Measurements from ENCODE around the gene TRIM2. TPM values are rescaled to one million over a fixed set of nuclear protein-coding genes. Genes with fewer than 3 reads are reported as not detected.

The TRIM2 gene
- total and polyA plus RNA-seq, 7 donors: 1.3 to 7.1 (median 3.9) TPM

DNA sequence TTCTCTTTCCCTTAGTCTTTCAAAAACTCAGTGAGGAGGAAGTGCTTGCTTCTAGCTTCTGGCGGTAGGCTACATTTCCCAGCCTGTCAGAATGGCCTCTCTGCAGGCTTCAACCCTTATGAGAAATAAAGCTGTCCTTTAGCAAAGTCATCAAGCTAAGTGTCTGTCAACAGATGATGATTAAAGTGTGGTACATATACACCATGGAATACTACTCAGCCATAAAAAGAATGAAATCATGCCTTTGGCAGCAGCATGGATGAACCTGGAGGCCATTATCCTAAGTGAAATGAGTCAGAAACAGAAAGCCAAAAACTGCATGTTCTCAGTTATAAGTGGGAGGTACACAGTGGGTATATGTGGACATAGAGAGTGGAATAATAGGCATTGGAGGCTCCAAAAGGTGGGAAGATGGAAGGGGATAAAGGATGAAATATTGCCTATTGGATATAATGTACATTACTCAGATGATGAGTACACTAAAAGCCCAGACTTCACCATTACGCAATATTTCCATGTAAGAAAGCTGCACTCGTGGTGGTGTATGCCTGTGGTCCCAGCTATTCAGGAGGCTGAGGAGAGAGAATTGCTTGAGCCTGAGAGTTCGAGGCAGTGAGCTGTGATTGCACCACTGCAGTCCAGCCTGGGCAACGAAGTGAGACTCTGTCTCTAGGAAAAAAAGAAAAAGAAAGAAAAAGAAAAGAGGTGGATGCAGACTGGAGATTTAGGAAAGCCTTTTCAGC is 7.9 kb downstream of the TRIM2 start:
- H3K9me3 ChIP-seq: no peaks in the 10 kb centered on the region
- intact Hi-C loops (cut with DNase I): no loop called here
- ATAC-seq: no peak
- no peak overlapping the region for H3K4me3 ChIP-seq
- H3K4me1 ChIP-seq: no peaks in the 10 kb centered on the region
- no peak for DNase-seq
- WGBS, 3 donors: 81 to 90% (median 84%) methylated on average over 5 of the region's 5 CpGs
- H3K27ac ChIP-seq: no peak overlapping the region
- peaks cover 0 to 3% (median 0%) of the 10 kb centered on the region in 3 donors for H3K27me3 ChIP-seq (ENCODE audit: insufficient read depth in 3 of 3, low read length in 2 of 3)
- TF ChIP-seq, protein P1, sequence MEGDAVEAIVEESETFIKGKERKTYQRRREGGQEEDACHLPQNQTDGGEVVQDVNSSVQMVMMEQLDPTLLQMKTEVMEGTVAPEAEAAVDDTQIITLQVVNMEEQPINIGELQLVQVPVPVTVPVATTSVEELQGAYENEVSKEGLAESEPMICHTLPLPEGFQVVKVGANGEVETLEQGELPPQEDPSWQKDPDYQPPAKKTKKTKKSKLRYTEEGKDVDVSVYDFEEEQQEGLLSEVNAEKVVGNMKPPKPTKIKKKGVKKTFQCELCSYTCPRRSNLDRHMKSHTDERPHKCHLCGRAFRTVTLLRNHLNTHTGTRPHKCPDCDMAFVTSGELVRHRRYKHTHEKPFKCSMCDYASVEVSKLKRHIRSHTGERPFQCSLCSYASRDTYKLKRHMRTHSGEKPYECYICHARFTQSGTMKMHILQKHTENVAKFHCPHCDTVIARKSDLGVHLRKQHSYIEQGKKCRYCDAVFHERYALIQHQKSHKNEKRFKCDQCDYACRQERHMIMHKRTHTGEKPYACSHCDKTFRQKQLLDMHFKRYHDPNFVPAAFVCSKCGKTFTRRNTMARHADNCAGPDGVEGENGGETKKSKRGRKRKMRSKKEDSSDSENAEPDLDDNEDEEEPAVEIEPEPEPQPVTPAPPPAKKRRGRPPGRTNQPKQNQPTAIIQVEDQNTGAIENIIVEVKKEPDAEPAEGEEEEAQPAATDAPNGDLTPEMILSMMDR (IDR thresholded peaks at IDR 0.05): no peak
- no peaks in the 10 kb centered on the region for H3K36me3 ChIP-seq (ENCODE audit: insufficient read depth in 1 of 2, low read depth in 1 of 2)

DNA sequence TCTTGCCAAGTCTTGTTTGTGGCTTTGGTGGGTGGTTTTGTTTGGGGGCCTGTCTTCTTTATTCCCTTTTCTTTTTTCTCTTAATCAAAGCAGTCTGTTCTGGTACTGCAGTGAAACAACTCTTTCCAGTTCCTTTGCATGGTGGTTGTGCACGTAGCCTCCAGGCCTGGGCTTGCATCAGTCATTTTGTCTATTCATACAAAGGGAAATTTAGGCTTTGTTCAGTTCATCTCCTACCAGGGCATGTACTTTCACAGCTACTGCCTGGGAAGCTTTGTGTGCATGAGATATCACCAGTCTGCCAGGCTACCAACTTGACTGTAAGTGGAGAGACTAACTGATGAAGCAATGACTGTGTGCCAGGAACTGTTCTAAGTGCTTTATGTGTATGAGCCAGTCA is 8.5 kb downstream of the TRIM2 start:
- Histone ChIP-seq H3K4me3 (no peak overlapping the region), H3K9me3 (no peaks in the 10 kb centered on the region), H3K27me3 (ENCODE audit: insufficient read depth in 3 of 3, low read length in 2 of 3) (peaks cover 0 to 3% (median 0%) of the 10 kb centered on the region in 3 donors), H3K36me3 (ENCODE audit: insufficient read depth in 1 of 2, low read depth in 1 of 2) (no peaks in the 10 kb centered on the region), H3K27ac (no peak overlapping the region), H3K4me1 (no peaks in the 10 kb centered on the region)
- WGBS, 3 donors: 86 to 94% (median 89%) methylated on average over 1 of the region's 1 CpG
- intact Hi-C loops (cut with DNase I): no loop called here
- ATAC-seq (no peak), DNase-seq (no peak)
- TF ChIP-seq, protein P1 (IDR thresholded peaks at IDR 0.05): no peak

DNA sequence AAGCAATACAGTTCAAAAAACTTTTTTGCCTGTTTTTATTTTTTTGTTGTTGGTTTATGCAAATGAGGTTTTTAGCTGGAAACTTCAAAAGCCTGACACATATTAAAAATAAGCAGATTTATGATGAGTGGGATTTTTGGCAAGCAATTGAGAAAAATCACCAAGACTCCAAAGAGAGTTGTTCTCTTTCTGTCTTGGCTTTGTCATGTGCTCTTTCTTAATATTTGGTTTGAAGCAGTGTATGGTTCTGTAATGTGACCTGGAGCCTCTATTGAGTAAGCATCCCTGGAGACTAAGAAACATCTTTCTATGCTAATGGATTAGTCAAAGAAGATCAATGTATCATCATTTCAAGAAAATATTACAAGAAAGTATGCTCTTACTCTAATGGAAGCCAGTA is 11.7 kb downstream of the TRIM2 start:
- Histone ChIP-seq H3K4me3 (no peak overlapping the region), H3K27me3 (ENCODE audit: insufficient read depth in 3 of 3, low read length in 2 of 3) (peaks cover 0 to 3% (median 0%) of the 10 kb centered on the region in 3 donors), H3K36me3 (ENCODE audit: insufficient read depth in 1 of 2, low read depth in 1 of 2) (no peaks in the 10 kb centered on the region), H3K4me1 (no peaks in the 10 kb centered on the region), H3K9me3 (no peaks in the 10 kb centered on the region), H3K27ac (no peak overlapping the region)
- DNase-seq (no peak), ATAC-seq (no peak)
- TF ChIP-seq, protein P1 (IDR thresholded peaks at IDR 0.05): no peak
- intact Hi-C loops (cut with DNase I): no loop called here

DNA sequence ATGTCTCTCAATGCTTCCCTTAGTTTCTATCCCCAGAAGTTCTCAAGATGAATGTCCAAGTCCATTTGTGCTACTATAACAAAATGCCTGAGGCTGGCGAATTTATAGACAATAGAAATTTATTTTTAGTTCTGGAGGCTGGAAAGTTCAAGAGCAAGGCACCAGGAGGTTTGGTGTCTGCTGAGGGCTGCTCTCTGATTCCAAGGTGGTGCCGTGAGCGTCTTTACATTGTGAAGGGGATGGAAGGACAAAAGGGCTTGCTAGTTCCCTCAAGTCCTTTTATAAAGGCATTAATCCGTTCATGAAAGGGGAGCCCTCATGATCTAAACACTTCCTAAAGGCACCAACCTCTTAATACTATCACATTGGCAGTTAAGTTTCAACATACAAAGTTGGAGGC is 12.3 kb downstream of the TRIM2 start:
- WGBS, 3 donors: 69 to 93% (median 79%) methylated on average over 4 of the region's 4 CpGs
- intact Hi-C loops (cut with DNase I): no loop called here
- H3K27me3 ChIP-seq (ENCODE audit: insufficient read depth in 3 of 3, low read length in 2 of 3): peaks cover 0 to 3% (median 0%) of the 10 kb centered on the region in 3 donors
- H3K27ac ChIP-seq: no peak overlapping the region
- H3K4me3 ChIP-seq: no peak overlapping the region
- no peaks in the 10 kb centered on the region for H3K36me3 ChIP-seq (ENCODE audit: insufficient read depth in 1 of 2, low read depth in 1 of 2)
- no peaks in the 10 kb centered on the region for H3K4me1 ChIP-seq
- no peak for ATAC-seq
- TF ChIP-seq, protein P1 (IDR thresholded peaks at IDR 0.05): no peak
- no peaks in the 10 kb centered on the region for H3K9me3 ChIP-seq
- DNase-seq: no peak

DNA sequence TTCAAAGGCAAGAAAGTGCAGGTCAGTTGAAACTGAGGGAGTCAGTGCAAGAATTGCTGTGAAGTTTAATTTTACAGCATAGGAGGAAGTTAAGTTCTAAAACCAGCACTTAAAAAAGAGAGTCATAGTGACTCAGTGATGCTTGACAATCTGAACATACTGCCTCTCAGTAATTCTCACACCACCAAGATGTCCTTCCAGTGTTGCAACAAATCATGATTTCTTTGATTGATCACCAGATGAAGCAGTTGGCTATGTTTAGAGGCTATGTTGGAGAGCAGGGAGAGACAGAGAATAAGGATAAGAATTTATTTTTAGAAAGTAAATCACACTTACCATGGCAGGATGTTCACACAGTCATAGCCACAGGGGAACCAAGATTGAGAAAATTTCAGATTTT is 13.2 kb downstream of the TRIM2 start:
- Histone ChIP-seq H3K27ac (no peak overlapping the region), H3K36me3 (ENCODE audit: insufficient read depth in 1 of 2, low read depth in 1 of 2) (no peaks in the 10 kb centered on the region), H3K4me3 (no peak overlapping the region), H3K27me3 (ENCODE audit: insufficient read depth in 3 of 3, low read length in 2 of 3) (peaks cover 0 to 3% (median 0%) of the 10 kb centered on the region in 3 donors), H3K4me1 (peaks cover 6% of the 10 kb centered on the region), H3K9me3 (no peaks in the 10 kb centered on the region)
- intact Hi-C loops (cut with DNase I): no loop called here
- DNase-seq: no peak
- ATAC-seq: peak in 3 of 4 donors; percentile 9 to 60 (median 54)
- TF ChIP-seq, protein P1 (IDR thresholded peaks at IDR 0.05): no peak
